ENCODE measurements around the gene TRIO.
"Not testable (repeated sequence)": the region's sequence is repeated elsewhere in the genome, so short reads cannot be mapped to it uniquely, and the experiment has no call there.

Gene TRIO

GRCh38 chr5:14424011-14424685 is 281.0 kb downstream of the TRIO start:
- no peak for DNase-seq

- no peak for DNase-seq
These were observed 282.4 kb downstream of the TRIO start for GRCh38 chr5:14425559-14425958.

DNA sequence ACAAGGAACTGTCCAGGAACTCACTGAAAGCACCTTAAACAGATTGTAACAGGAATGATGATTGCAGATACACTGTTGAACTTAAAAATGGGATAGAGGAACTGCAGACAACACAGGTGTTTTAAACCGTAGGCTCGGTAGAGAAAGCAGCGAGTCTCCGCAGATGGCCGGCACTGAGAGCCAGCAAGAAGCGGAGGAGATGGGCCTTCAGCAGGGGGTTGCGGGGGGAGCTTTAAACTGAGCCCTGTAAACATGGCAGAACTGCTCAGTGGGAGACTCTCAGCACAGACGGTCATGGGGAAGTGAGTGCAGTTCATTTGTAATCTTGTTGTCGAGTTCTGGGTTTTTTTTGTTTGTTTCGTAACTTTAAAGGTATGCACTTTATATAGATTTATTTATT is 283.4 kb downstream of the TRIO start:
- no peak for DNase-seq

DNA sequence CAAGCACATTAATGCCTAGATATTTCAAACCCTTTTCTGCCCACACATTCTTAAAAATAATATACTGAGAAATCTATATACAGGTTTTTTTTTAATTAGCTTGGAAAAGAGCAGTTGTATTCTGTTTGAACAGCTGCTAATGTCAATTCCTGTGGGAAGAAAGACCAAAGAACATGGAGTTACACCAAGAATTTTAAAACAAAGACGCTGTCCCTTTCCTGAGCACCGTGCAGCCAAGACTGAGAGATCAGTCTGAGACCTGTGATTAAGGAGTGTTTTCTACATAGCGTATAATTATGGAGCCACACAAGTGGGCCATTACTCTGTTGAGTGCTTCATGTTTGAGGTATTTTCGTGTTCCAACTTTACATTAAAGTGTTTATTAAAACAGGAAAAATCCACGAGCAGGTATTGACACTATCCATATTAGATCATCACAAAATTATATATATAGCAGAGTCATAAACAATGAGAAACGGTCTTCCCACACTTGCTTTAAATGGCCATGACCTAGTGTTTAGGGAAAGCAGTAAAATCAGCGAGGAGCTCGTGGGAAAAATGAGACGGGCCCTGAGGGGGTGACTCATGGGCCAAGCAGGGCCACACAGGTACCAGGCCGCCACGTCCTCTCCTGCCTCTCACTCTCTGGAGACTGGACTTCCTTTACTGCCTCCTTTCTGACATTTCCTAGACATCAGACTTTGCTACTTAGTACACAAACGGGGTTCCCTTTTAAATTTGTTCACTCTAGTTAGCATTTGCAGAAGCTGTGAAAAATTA is 285.4 kb downstream of the TRIO start:
- DNase-seq = peak; percentile 55

DNA sequence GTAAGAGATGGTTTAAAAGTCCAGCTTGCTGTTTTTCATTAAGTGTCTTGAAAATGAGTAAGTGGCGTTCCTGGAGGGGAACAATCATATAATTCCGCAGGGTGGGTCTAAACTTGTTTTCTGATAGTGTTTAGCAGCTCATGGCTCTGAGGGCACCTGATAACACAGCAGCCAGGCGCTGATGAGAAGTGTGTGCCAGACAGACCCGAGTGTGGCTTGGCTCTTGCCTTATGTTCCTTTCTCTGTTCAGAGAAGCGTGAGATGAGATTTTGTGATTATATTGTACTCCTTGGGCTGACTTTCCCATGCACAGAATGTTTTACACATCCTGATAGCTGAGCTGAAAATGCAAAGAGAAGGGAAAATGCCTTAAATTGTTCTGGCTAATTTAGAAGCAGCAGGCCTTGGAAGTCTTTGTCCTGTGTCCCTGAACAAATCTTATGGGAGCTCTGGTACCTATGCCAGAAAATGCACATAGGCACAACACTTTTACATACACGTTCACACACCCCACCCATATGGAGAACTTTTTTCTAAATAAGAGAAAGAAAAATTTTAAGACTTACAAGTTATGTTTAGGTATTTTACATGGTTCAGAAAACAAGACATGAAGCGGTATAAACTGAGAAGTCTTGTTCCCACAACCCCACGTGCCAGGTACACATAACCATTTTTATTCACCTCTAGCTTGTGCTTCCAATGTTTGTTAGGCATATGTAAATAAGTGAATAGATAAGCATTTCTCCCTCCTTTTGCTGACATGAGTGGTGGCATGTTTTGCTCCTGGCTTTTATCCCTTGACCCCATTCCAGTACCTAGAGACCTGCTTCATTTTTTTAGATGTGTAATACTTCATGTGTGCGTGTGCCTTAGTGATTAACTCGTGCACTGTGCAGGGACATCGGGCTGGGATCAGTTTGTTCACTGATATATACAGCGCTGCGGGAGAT is 286.2 kb downstream of the TRIO start:
- DNase-seq = no peak

DNA sequence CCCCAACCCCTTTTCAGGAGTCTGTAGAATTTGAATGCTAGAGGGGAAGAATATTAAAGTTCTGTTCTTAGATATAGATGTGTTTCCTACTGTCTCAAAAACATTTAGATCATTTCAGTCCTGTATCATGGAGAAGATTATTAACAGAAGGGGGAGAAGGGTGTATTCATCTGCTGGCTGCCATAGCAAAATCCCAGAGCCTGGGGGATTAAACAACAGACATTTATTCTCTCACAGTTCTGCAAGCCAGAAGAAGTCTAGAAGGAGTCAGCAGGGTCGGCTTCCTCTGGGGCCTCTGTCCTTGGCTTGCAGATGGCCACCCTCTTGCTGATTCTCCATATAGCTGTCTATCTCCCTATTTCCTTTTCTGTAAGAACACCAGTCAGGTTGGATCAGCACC is 288.4 kb downstream of the TRIO start:
- no peak for DNase-seq

GRCh38 chr5:14432931-14433589 is 289.9 kb downstream of the TRIO start:
- no peak for DNase-seq

- no peak for DNase-seq
These were observed 292.3 kb downstream of the TRIO start for GRCh38 chr5:14435481-14435880.

DNA sequence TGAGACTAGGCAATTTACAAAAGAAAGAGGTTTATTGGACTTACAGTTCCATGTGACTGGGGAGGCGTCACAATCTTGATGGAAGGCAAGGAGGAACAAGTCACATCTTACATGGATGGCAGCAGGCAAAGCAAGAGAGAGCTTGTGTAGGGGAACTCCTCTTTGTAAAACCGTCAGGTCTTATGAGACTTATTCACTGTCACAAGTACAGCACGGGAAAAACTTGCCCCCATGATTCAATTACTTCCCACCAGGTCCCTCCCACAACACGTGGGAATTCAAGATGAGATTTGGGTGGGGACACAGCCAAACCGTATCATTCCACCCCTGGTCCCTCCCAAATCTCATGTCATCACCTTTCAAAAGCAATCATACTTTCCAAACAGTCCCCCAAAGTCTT is 293.0 kb downstream of the TRIO start:
- DNase-seq = not testable (repeated sequence)

GRCh38 chr5:14436801-14437542 is 293.8 kb downstream of the TRIO start:
- no peak for DNase-seq

DNA sequence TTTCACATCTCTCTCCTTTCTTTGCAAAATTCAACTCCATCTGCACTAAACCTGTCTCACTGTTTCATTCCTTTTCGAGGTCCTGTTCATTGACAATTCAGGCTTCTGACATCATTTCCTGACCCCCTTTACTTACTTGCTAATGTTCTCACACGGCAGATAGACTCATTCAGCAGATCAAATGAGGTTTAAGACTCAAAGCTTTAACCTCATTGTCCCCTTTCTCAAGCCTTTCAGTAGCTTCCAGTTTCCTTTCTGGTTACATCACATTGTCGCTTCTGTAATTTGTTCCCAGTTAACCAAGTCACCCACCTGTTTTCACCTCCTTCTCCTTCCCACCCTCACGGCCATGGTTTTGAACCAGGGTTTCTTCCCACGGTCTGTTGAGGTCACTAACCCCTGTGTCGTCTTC is 295.1 kb downstream of the TRIO start:
- DNase-seq = no peak

- no peak for DNase-seq
These were observed 296.1 kb downstream of the TRIO start for GRCh38 chr5:14439087-14439871.

GRCh38 chr5:14440223-14440581 is 297.1 kb downstream of the TRIO start:
- DNase-seq = no peak

- DNase-seq = peak; percentile 12
These were observed 297.7 kb downstream of the TRIO start for GRCh38 chr5:14440582-14441431.

- DNase-seq = no peak
These were observed 298.5 kb downstream of the TRIO start for GRCh38 chr5:14441641-14442040.

DNA sequence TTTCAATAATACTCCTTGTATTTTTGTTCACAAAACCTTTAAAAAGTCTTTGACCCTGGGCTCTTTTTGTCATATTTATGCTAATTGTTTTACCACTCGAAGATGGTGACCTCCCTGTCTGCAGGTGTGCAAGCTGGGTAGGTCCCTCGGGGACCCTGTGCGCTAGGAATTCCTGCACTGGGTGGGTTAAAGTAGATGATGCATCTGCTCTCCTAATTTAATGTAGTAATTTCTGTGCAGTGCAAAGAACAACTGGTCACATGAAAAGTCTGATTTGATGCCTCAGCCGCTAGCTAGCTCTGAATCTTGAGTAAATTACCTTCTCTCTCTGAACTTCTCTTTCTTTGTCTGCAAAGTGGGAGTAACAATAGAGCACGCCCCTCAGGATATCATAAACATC is 299.4 kb downstream of the TRIO start:
- DNase-seq = no peak

DNA sequence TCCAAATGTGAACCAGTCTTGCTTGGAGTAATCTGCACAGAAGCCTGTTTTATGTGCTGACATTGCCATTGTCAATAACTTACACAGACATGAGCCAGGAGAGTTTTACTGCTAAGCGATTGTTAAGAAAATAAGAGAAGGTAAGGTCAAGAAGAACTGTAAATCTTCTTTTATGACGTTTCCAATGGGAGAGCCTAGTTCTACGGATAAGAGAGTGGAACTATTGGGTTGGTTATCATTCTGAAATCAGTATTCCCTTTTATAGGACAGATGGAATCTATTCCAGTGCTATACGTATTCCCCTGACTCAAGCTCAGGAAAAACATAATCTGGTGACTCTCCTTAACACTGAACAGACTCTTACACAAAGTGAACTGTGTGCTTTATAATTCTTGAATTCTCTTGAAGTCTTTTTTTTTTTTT is 300.5 kb downstream of the TRIO start:
- no peak for DNase-seq

- no peak for DNase-seq
These were observed 301.0 kb downstream of the TRIO start for GRCh38 chr5:14444161-14444560.

GRCh38 chr5:14445013-14445412 is 301.9 kb downstream of the TRIO start:
- no peak for DNase-seq

DNA sequence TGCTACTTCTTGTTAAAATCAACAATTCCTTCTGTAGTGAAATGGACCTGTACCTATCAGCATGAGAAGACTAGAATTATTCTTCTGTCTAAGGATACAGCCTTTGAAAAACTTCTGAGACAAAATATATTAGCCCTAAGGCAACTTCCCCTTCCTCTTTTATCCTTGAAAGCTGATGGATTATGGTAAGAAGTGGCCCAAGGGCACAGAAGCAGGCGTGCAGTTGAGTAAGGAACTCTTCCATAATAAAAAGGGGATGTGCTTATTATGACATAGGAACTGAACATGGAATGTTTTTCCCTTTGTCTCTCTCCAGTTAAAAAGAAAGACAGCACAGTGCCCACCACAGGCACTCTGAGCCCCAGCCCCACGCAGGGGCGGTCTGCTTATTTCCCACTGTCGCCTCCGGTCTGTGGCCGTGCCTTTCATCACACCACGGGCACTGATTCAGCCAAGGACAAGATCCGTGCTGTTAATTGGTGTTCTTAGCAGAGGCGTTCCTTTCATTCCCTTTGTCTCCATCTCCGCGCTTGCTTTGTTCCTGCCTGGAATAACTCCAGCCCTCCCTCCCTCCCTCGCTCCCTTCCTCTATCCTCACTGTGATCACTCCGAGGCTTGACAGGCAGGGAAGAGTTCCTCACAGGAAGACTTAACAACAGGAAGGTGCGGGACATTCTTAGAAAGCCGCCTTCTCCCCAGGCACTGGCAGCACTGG is 302.6 kb downstream of the TRIO start:
- DNase-seq = no peak

Data from NCI-H1105 (cell line).